ENCODE measurements around the gene TAGAP.
"Not testable (repeated sequence)": the region's sequence is repeated elsewhere in the genome, so short reads cannot be mapped to it uniquely, and the experiment has no call there.

Gene TAGAP

GRCh38 chr6:159042003-159042825 lies 2.6 kb downstream of the TAGAP start:
- peak; percentile 70 for DNase-seq

GRCh38 chr6:159041181-159041580 lies 3.6 kb downstream of the TAGAP start:
- no peak for DNase-seq

- DNase-seq, result no peak
Observed at GRCh38 chr6:159039885-159040258, 4.9 kb downstream of the TAGAP start.

GRCh38 chr6:159038914-159039884 lies 5.6 kb downstream of the TAGAP start:
- DNase-seq, result peak; percentile 48

DNA sequence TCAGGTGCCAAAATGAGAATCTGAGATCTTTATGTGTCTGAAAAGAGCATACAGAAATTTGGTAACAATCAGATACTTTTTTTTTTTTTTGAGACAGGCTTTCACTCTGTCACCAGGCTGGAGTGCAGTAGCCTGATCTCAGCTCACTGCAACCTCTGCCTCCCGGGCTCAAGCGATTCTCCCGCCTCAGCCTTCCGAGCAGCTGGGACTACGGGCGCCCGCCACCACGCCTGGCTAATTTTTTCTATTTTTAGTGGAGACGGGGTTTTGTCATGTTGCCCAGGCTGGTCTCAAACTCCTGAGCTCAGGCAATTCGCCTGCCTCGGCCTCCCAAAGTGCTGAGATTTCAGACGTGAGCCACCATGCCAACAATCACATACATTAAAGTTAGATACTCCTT lies 6.5 kb downstream of the TAGAP start:
- DNase-seq, result not testable (repeated sequence)

DNA sequence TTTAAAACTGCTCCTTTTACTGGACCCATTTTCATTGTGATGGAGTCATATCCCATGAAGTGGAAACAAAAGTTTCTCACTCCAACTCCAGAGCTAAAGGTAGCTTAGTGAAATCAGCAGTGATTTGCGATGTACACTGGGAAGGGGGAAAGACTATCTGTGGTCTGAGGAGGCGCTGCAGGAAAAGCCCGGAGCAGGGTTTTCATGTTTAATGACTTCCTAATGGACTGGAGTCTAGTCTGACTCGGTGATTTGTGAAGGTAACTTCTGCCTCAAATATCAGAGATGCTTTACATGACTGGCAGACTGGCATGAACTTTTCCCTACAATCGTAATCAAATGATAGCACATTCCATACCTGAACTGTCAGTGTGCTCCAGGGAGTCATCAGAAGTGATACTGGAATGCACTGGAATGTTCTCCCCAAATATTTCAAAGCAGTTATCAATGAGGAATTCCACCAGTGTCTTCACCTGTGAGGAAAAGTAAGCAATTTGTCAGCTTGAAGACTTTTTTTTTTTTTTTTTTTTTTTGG lies 7.0 kb downstream of the TAGAP start:
- no peak for DNase-seq

- DNase-seq, result no peak
Observed at GRCh38 chr6:159036673-159037072, 8.1 kb downstream of the TAGAP start.

- DNase-seq, result no peak
Observed at GRCh38 chr6:159035891-159036290, 8.9 kb downstream of the TAGAP start.

DNA sequence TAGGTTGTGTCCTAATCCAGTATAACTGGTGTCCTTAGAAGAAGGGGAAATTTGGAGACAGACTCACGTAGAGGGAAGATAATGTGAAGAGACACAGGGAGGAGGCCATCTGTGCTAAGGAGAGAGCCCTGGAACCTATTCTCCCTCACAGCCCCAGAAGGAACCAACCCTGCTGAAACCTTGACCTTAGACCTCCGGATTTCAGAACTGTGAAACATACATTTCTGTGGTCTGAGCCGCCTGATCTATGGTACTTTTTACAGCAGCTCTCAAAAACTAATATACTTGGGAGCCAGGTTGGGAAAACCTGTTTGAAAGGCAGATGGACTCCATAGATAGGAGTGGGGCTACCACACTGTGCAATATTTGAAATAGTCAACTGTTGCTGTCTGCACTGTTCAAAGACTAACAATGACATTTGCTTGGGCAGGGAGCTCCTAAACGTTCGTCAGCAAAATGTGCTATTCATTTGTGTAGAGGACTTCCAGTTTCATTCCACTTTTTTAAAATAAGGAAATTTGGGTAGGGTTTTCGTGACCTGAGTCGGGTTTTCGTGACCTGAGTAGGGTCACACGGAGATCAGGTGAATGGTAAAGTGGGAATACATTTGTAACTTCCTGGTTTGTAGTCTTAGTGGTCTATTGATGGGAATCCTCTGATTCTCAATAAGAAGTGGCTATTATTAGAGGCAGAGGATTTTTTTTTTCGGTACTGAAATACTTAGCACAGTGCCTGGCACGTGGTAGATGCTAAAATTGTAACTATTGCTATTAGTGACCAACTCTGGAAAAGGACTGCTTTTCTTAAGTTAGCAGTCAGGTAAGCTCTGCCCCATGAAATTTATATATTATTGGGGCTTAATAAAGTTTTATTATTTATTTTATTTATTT lies 11.4 kb downstream of the TAGAP start:
- DNase-seq, result no peak

GRCh38 chr6:159031846-159032245 lies 12.9 kb downstream of the TAGAP start:
- no peak for DNase-seq

DNA sequence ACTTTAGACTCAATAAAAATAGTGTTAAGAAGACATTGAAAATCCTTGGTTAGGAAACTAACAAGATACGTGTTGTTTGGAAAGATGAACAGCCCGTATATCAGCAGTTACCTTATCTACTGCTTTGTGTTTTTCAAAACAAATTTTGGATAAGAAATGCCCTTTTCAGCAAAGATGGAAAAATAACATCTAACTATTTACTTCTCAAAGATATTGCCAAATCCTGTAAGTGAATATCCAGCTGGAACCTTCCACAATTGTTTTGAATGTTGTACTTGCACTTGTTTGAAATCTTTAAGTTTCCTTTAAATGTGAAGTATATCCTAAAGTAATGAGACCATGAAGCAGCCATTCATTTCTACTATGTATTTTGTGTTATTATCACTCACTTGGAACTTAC lies 14.6 kb downstream of the TAGAP start:
- no peak for DNase-seq

DNA sequence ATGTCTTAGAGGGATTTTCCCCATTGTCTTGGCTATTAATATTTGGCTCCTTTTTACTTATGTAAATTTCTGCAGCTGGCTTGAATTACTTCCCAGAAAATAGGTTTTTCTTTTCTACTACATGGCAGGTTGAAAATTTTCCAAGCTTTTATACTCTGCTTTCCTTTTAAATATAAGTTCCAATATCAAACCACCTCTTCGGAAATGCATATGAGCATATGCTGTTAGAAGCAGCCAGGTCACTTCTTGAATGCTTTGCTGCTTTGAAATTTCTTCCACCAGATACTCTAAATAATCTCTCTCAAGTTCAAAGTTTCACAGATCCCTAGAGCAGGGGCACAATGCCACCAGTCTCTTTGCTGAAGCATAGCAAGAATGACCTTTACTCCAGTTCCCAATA lies 19.6 kb downstream of the TAGAP start:
- not testable (repeated sequence) for DNase-seq

DNA sequence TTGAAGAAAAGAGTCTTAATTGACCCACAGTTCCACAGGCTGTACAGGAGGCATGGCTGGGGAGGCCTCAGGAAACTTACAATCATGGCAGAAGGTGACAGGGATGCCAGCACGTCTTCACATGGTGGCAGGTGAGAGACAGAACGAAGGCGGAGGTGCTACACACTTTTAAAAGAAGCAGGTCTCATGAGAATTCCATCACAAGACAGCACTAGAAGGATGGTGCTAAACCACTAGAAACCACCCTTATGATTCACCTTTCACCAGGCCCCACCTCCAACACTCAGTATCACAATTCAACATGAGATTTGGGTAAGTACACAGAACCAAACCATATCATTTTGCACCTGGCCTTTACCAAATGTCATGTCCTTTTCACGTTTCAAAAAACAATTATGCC lies 20.9 kb downstream of the TAGAP start:
- no peak for DNase-seq

GRCh38 chr6:159020011-159020410 lies 24.8 kb downstream of the TAGAP start:
- DNase-seq, result no peak

DNA sequence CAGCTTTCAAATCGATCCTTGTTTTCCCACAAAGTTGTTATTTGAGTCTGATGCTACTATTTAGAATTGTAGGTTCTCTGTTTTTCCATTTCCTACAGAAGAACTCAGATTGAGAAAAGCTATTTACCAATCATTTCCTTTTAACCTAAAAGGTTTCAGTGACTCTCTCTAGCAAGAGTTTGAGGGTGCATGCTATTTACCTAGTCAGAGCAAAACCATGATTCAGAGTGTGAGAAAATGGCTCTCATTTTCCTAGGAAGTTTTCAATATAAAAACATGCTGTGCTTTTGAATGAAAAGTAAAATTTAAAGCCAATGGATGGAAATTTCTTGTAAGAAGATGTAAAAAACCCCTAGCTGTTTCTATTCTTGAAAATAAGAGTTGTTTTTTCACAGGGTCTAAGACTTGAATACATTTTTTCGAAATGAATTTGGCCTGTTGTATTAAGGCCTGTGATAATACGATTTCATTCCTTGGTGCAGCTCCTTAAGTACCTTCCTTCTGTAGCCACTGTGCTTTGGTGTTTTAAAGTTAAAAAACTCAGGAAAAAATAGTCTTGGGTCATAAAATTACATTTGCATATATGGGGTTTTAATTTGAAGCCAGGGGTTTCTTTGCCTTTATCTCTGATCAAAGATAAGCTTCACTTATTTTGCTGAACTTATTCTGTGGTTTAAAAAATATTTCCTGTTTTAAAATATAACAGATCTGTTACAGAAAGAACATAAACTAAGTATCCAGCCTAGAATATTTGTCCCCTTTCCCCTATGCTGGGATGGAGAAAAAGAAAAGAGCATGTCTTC lies 26.8 kb downstream of the TAGAP start:
- DNase-seq, result no peak

- DNase-seq, result no peak
Observed at GRCh38 chr6:159014406-159014805, 30.4 kb downstream of the TAGAP start.

DNA sequence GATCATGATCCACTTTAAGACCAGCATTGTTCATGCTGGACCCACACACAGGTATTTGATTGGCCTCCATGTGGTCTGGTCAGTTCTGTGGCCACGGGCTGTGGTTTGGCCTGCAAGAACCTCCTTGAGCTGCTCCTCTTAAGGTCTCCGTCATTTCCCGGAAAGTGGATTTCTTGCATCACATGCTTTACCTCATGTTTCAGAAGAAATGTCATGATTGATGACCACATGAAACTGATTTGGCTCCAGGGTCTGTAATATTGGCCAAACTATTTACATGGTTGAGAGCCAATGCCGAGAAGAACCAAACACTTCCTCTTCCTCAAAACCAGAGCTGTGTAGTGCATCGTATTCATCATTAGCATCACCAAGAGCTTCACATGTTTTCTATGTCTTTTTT lies 31.6 kb downstream of the TAGAP start:
- no peak for DNase-seq

DNA sequence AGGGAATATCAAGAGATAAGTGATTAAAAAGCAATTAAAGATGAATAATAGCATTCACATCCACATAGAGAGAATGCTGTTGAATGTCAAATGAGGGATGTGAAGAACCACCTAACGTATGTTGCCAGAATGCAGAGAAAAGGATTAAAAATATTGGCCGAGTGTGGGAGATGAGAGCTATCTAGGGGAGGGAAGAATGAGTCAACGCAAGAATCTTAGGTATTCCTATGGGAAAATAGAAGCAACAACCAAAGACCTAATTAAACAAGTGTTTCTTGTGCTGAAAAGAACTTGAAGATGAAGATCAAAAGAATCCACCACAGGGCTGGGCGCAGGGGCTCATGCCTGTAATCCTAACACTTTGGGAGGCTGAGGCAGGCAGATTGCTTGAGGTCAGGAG lies 32.6 kb downstream of the TAGAP start:
- DNase-seq, result no peak

- DNase-seq, result not testable (repeated sequence)
Observed at GRCh38 chr6:159010037-159010612, 34.7 kb downstream of the TAGAP start.

DNA sequence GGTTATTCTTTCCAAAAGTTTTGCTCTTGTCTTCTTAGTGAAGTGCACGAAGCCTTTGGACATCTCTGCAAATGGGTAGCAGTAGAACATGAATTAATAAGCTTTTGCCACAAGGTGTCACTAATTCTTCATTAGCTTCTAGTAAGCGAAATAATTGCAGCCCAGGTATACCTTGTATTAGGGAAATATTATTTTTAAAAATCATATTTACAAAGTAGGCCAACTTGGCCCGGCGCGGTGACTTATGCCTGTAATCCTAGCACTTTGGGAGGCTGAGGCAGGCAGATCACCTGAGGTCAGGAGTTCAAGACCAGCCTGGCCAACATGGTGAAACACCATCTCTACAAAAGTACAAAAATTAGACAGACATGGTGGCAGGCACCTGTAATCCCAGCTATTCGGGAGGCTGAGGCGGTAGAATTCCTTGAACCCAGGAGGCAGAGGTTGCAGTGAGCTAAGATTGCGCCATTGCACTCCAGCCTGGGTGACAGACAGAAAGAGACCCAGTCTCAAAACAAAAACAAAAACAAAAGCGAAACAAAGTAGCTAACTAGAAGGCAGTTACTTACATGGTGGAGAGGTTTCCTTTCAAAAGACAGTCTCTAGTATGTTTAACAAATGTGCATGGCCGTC lies 36.0 kb downstream of the TAGAP start:
- DNase-seq, result no peak

DNA sequence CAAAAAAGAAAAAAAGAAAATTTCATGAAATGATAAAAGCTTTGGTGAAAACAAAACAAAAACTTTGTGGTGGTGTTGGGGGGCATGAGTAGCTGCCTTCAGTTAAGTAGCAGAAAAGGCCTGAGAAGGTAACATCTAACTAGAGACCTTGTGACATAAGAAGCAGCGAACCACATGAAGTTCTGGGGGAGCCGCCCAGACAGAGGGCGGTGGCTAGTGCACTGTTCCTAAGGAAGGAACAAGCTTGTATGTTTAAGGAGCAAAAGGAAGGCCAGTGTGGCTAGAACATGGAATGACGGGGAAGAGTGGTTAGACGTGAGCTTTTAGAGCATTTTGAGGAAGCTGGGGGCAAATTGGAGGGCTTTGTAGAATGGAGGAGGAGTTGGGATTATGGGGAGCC lies 37.3 kb downstream of the TAGAP start:
- DNase-seq, result no peak
